H54 (cell line): ENCODE measurements around the gene ZCCHC17.

Experiments
- DNase-seq: peaks from one replicate; pipeline ENCODE4 v3.0.0; 2011; ENCODE audit warnings: low spot score, mixed read lengths; ENCODE audit not compliant: insufficient read length
- FAIRE-seq: peaks from 3 replicates; lab custom pipeline; 2011; peaks lifted over from hg19 to GRCh38; lab: Jason Lieb, UNC
- POLR2A ChIP-seq: IDR thresholded peaks from 2 replicates; pipeline ENCODE4 v1.6.1; 2011; ENCODE audit warnings: low read depth, mild to moderate bottlenecking, low read length

The ZCCHC17 gene

DNA sequence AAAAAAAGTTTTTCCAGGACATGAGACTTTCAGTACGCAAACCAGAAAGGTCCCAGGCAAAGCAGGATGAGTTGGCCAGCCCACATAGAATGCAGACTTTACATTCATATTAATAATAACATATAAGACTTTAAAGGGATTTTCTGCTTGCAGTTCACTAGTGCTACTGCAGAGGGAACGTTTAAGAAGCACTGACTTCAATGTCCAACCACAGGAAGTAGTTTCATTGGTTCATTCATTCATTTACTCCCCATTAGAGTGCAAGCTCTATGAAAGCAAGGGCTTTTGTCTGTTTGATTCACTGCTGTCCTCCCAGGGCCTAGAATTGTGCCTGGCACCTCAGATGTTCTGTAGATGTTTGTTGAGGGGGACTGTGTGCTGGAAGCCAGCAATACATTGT is 104.4 kb downstream of the ZCCHC17 start:
- no peak for DNase-seq
- no peak for FAIRE-seq

DNA sequence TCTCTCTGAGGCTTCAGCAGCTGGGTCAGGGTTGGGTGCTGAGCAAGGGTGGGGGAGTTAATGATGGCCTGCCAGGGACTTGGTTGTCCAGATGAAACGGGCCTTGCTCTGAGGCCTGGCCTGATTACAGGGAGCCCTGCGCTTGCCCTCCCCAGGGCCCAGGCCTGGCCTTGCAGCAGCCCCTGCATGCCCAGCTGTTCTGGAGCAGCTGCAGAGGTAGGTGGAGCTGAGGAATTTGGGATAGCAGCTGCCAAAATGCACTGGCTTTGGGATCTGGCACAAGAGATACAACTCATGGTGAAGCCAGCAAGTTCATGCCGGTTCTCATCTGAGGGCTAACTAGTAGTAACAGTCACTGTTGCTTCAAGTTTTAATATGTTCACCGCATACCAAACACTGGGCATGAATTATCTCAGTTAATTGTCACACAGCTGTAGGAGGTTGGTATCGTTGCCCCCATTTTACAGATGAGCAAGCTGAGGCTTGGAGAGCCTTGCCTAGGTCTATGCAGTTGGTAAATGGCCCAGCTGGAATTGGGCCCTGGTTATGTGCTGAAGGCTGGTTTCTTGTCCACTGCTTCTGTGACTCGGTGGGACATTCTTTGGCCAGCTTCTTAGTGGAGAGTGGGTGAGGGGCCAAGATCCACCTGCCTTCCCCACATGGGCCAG is 108.9 kb downstream of the ZCCHC17 start:
- no peak for TF ChIP-seq POLR2A
- no peak for FAIRE-seq
- no peak for DNase-seq

More for the DNA sequence above, 104.4 kb downstream of the ZCCHC17 start:
- no peak for TF ChIP-seq POLR2A

DNA sequence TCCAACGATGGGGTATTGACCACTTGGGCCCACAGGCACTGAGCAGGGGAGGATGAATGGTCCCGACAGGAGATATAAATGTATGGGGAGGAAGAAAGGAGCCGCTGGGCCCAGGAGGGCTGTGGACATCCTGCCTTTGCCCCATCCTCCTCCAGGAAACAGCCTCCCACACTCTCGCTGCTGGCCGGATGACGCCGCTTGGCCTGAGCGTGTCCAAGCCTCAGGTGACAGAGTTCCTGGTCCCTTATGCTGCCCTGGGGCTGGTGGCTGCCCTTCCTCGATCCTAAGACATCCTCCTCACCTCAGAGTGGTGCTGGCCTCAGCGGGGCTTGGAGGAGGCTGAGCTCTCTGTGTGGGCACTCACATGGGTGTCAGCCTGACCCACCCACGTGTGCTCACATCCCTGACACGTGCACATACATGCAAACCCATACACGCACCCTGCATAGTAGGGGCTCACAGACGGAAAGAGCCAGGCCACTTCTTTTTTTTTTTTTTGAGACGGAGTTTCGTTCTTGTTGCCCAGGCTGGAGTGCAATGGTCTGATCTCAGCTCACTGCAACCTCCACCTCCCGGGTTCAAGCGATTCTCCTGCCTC is 110.3 kb downstream of the ZCCHC17 start:
- FAIRE-seq = no peak
- TF ChIP-seq POLR2A = no peak

DNA sequence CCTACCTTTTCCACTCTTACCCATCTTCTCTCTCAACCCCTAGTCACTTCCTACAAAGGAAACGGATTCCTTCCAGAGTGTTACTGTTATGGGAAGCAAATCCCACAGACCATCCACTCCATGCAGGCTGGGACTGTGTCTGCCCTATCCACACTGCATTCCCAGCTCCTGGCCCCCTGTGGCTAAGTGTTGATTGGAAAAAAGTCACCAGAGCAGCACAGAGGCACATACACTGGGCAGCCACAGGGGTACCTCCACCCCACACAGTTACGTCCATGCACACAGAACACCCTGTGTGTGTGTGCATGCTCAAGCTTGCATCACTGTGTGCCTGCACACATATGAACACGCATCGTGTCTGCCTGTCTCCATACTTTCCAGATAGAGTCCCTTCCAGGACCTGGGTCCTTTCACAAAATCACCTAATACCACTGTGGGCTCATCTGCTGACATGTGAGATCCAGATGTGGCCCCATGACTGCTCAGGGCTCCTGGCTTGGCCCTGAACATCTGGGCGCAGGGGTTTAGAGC is 112.0 kb downstream of the ZCCHC17 start:
- DNase-seq (no peak), FAIRE-seq (no peak)
- TF ChIP-seq POLR2A = no peak

More for the DNA sequence above, 110.3 kb downstream of the ZCCHC17 start:
- no peak for DNase-seq

DNA sequence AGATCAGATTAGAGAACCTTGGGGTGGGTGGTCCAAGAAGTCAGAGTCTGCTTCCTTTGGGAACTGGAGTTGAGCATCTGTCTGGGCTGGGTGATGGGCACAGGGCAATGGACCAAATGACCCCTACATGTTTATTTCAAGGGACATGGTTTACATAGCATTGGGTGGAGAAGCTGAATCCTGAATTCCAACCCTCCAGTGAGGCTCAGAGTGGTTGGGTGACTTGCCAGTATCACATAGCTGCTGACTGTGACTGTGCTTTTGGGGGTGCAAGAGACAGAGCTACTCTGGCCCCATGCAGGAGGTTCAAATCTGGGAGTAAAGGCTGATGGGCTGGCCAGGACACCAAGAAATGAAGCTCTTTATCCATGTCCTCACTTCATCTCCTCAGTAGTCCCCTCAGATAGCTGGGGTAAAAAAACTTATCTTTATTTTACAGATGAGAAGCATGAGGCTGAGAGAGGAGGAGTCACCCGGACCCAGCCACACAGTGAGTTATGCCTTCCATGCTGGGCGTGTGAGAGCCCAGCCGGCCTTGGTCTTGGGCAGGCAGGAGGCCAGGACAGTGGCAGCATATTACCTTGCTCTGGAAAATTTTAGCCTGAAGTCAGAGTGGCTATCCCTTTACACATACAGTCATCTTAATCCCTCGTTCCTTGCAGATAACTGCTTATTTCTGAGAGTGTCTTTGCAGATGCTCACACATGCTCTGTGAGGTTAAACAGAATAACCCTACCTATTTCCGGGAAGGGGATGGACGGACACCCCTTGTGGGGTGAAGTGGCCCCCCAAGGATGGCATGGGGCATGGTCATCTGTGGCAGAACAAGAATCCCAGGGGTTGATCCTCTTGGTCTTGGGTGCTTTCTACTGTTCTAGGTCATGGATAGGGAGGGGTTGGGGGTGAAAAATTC is 113.4 kb downstream of the ZCCHC17 start:
- DNase-seq = no peak
- no peak for TF ChIP-seq POLR2A
- no peak for FAIRE-seq

DNA sequence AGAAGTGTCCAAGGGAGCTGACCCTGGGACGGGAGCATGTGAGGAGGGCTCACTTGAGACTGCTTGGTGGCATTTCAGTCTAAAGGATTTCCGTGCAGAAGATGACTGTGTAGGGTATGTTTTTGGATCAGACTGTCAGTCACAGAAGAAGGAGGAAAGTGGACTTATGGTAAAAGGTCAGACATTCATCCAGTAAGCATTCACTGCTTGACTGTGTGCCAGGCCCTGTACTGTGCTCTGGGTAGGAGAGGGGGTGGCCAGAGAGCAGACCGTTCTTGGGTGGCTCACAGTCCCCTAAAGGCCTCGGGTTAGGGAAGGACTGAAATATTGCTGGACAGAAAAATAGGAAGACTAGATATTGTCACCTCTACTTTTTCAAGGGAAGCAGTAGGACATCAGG is 114.0 kb downstream of the ZCCHC17 start:
- no peak for TF ChIP-seq POLR2A
- DNase-seq (no peak), FAIRE-seq (no peak)

DNA sequence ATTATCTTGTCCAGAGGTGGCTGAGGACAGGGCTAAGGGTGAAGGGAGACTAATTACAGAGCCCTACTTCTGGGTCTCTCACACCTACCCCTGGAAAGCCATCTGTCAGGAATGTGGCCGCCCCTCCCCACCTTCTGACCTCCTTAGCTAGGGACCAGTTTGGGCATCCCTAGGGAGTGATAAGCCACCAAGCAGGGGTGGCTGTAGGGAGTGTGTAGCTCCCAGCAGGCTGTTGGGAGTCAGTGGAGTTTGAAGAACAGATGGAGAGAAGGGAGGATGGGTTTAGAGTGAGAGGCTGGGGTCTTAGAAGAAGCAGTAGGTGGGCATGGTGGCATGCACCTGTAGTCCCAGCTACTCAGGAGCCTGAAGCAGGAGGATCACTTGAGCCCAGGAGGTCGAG is 115.4 kb downstream of the ZCCHC17 start:
- DNase-seq (no peak), FAIRE-seq (no peak)
- TF ChIP-seq POLR2A = no peak

DNA sequence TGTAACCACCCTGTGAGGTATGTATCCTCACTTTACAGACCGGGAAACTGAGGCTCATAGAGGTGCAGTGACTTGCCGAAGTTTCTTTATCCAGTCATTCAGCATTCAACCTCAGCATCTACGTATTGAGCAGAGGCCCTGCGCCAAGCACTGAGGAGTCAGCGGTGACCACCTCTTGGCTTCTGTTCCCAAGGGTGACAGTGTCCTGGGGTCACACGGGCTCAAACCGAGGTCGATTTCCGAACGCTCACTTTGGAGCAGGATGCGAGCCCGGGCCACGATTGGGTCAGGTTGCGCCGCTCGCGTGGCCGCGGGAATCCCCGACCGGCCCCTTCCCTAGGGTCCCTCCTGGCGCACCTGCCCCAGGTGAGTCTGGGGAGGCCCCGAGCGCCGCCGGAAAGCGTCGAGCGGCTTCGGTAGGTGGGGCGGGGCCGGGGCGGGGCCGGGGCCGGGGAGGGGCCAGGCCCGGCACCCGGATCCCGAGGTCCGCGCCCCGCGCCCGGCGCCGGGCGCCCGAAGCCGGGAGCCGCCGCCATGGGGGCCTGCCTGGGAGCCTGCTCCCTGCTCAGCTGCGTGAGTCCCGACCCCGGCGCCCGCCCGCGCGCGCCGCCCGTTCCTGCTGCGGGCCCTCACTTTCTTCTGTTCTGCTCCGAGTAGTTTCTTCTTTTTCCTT is 116.0 kb downstream of the ZCCHC17 start, which contains the start of gene SERINC2:
Gene SERINC2, plus strand, starts transcription at position 482 of the 673 bp plus-strand sequence. Its CDS starts 53 bp downstream, at position 535.
- TF ChIP-seq POLR2A = peak; percentile 38; the same call in 1 of the 2 replicates
- peak; percentile 58 for DNase-seq
- FAIRE-seq = no peak

DNA sequence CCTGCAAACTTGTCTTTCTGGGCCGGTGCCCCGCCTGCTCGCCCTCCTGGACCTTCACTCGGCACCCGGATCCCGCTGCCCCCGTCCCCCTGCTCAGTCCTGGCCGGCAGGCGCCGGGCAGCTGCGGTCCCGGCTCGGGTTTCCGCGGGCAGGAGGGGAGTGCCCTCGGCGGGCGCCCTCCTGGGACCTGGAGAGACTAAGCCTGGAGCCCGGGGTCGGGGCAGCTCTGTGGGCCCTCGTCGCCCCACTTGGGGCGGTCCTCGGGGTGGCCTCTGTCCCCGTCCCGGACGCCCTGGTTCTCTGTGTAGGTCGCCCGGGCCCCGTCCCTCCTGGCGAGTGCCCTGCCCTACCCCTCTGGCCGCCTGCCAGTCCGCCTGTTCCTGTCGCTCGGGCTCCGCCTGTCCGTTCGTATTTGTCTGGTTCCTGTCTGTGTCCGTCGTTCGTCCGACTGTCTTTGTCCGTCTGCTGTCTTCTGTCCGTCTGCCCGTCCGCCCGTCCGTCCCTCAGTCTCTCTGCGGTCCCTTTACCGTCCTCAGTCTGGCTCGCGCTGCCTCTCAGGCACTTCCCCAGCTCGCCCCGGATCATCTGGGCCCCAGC is 116.7 kb downstream of the ZCCHC17 start:
- DNase-seq (no peak), FAIRE-seq (no peak)
- no peak for TF ChIP-seq POLR2A
